ENCODE results near the gene PRKAR1B.
"Not testable (repeated sequence)": the region's sequence is repeated elsewhere in the genome, so short reads cannot be mapped to it uniquely, and the experiment has no call there.

The PRKAR1B gene

DNA sequence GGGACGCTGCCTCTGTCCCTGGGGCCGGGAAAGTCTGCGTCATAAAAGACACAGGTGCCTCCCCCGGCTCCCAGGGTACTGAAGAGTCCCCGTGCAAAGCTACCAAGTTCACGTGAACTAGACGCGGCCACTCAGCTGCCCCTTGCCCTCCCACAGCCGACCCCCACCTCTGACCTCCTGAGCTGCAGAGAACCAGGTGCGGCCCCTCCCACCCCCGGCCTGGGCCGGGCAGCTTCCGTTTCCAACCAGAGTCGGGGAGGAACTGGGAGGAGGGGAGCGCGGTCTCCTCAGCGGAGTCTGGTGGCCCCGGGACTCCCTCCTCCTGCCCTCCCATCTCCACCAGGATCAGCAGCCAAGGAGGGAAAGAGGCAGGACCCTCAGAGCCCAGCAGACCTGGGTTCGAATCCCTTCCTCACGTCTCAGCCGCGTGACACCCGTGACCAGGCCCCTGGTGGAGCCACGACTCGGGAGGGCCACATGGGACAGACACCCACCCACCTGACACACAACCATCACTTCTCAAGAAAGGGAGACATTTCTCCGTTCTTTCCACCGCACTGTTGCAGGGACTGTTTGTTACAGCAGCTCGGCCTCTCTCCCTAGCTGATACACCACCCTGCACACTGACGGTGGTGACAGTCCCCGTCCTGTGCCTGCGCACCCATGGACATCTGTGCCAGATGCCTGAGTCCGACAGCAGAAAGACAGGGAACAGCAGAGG, 170.1 kb downstream of the PRKAR1B start:
- DNase-seq (ENCODE audit: low read depth), result no peak
- TF ChIP-seq, protein P1, sequence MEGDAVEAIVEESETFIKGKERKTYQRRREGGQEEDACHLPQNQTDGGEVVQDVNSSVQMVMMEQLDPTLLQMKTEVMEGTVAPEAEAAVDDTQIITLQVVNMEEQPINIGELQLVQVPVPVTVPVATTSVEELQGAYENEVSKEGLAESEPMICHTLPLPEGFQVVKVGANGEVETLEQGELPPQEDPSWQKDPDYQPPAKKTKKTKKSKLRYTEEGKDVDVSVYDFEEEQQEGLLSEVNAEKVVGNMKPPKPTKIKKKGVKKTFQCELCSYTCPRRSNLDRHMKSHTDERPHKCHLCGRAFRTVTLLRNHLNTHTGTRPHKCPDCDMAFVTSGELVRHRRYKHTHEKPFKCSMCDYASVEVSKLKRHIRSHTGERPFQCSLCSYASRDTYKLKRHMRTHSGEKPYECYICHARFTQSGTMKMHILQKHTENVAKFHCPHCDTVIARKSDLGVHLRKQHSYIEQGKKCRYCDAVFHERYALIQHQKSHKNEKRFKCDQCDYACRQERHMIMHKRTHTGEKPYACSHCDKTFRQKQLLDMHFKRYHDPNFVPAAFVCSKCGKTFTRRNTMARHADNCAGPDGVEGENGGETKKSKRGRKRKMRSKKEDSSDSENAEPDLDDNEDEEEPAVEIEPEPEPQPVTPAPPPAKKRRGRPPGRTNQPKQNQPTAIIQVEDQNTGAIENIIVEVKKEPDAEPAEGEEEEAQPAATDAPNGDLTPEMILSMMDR (conservative IDR thresholded peaks at IDR 0.05; ENCODE audit: low read depth, low read length), result no peak
- no peak overlapping the region for H3K4me3 ChIP-seq (ENCODE audit: low read length)

DNA sequence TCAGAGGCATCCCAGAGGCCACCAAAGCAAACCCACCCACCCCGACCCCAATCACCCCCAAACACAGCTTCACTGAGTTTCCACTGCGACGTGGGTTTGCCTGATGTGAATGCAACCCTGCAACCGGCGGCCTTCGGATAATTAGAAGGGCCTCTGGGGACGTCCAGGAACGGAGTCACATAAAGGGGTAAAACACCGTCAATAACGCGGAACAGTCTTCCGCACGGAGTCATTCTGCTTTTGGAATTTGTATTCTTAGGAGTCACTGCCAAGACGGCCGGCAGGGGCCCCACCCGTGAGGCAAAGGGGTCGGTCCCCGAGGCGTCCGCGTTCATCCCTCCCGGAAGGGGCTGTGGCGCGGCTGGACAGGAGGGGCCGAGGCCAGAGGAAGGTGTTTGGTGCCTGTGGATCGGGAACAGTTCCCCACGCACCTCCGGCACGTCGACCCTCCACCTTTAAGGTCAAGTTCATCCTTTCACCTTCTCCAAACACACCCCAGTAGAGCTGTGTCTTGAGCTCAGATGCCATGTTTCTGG, 170.7 kb downstream of the PRKAR1B start:
- no peak for DNase-seq (ENCODE audit: low read depth)
- H3K4me3 ChIP-seq (ENCODE audit: low read length), result no peak overlapping the region
- TF ChIP-seq, protein P1 (conservative IDR thresholded peaks at IDR 0.05; ENCODE audit: low read depth, low read length), result no peak

DNA sequence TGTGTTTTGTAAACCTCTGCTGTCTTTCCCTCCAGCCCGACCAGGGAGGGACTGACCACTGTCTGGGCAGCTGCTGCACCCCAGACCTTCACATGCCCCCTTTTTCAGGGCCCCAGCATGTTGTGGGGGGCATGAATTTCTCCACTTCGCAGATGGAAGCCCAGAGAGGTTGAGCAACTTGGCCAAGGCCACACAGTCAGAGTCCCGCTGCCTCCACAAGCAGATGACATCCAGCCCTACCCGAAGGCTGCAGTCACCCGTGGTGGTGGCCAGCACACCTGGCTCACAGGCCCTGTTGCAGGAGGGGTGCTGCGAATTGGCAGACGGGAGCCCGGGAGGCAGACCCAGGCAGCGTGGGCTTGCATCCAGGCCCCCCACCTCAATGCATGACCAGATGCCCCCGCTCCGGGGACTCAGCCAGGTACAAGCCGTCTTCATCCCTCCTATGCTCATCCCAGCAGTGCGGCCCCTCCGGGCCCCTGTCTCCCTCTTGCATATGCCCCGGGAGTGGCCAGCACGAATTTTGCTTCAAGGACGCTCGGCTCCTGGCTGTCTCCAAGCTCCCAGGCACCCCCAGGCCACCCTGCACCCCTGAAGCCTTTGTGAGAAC, 171.4 kb downstream of the PRKAR1B start:
- H3K4me3 ChIP-seq (ENCODE audit: low read length), result no peak overlapping the region
- TF ChIP-seq, protein P1 (conservative IDR thresholded peaks at IDR 0.05; ENCODE audit: low read depth, low read length), result no peak
- no peak for DNase-seq (ENCODE audit: low read depth)

DNA sequence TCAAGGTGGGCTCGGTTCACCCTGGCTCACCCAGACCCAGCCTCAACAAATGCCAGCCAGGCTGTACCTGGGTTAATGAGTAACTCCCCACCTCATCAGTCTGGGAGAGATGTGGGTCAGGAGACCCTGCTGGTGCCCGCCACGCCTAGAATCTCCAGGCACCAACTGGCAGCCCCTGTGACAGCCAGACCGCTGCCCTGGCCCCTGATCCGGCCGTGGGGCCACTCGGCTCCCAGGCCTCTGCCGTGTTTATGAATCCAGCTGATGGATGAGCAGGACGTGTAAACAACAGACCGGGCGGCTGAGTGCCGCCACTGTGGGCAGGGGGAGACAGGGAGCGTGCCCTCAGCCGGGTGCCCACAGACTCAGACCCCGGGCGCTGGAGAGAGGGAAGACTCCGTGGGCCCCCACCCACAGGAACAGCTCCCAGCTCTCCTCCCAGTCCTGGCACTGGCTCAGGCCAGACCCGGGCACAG, 173.4 kb downstream of the PRKAR1B start:
- H3K4me3 ChIP-seq (ENCODE audit: low read length), result no peak overlapping the region
- DNase-seq (ENCODE audit: low read depth), result no peak
- TF ChIP-seq, protein P1 (conservative IDR thresholded peaks at IDR 0.05; ENCODE audit: low read depth, low read length), result no peak

DNA sequence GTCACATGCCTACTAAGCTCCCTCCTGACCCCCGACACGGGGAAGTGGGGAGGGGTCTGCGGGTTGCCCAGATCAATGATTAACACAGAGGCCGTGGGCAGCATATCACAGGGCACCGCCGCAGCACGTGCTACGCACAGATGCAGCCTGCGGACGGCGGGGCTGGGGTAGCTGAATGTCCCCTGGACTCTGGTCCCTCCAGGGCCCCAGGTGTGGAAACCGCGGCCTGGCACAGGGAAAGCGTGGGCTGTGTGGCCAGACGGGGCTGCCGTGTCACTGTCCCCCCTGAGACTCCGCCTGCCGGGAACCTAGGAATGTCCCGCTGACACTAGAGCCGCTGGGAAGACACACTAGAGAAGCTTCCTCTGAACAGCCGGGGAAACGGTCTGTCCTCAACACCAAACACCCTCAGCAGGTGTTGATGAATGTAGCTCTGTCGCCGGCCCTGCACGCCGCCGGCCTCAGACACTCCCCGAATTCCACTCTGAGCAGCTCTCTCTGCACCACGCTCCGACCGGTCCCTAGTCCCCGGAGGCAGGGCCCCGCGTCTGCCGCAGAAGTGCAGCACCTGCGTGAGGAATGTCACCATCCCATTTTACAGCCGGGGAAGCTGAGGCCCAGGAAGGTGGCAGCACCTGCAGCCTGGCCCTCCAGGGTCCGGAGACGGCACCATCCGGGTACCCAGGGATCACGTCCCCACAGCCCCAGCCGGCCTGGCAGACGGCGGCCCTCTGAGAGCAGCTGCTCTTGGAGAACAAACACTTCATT, 174.0 kb downstream of the PRKAR1B start:
- no peak overlapping the region for H3K4me3 ChIP-seq (ENCODE audit: low read length)
- DNase-seq (ENCODE audit: low read depth), result no peak
- TF ChIP-seq, protein P1 (conservative IDR thresholded peaks at IDR 0.05; ENCODE audit: low read depth, low read length), result no peak

DNA sequence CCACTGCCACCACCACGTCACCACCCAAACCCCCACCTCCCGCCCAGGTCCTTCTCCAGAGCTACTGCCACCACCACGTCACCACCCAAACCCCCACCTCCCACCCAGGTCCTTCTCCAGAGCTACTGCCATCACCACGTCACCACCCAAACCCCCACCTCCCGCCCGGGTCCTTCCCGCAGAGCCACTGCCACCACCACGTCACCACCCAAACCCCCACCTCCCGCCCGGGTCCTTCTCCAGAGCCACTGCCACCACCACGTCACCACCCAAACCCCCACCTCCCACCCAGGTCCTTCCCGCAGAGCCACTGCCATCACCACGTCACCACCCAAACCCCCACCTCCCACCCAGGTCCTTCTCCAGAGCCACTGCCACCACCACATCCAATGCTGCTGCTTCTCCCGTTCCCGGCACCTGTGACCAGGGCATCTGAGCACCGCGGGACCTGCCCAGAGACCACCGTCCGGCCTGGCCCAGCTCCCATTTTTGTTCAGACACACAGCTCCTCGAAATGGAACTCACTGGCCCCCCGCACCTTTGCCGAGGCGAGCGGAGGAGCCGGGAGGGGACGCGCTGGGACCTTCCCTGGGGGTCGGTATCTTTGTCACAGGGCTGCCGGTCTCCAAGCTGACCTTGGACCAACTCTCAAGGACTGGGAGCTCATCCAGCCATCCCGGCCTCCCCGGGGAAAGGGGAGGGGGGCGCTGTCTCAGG, 174.8 kb downstream of the PRKAR1B start:
- not testable (repeated sequence) for H3K4me3 ChIP-seq (ENCODE audit: low read length); DNase-seq (ENCODE audit: low read depth)

DNA sequence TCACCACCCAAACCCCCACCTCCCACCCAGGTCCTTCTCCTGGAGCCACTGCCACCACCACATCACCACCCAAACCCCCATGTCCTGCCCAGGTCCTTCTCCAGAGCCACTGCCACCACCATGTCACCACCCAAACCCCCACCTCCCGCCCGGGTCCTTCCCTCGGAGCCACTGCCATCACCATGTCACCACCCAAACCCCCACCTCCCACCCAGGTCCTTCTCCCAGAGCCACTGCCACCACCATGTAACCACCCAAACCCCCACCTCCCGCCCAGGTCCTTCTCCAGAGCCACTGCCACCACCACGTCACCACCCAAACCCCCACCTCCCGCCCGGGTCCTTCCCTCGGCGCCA, 175.5 kb downstream of the PRKAR1B start:
- DNase-seq (ENCODE audit: low read depth); H3K4me3 ChIP-seq (ENCODE audit: low read length): not testable (repeated sequence)
